Activated T-cell treated with anti-CD3 and anti-CD28 coated beads, Interleukin-2, amount 50 U/mL, for 24 hours (primary cell): Measurements from ENCODE around the gene SMURF1.

Experiments
- DNase-seq: peaks from one replicate; pipeline ENCODE4 v3.0.0-alpha.2; 2020
- H3K27ac Mint-ChIP-seq: 2 replicates; pipeline ENCODE4 v1.8.0; 2020; ENCODE audit warnings: mild to moderate bottlenecking, mixed read lengths
- H3K27me3 Mint-ChIP-seq: 2 replicates; pipeline ENCODE4 v1.8.0; 2020; ENCODE audit warnings: mixed read lengths
- H3K36me3 Mint-ChIP-seq: 2 replicates; pipeline ENCODE4 v1.8.0; 2020; ENCODE audit warnings: low read depth, mixed read lengths
- H3K4me1 Mint-ChIP-seq: 2 replicates; pipeline ENCODE4 v1.8.0; 2020; ENCODE audit warnings: low read depth, mixed read lengths
- H3K4me3 Mint-ChIP-seq: 2 replicates; pipeline ENCODE4 v1.8.0; 2020; ENCODE audit warnings: mild to moderate bottlenecking, moderate library complexity, mixed read lengths
- H3K9me3 Mint-ChIP-seq: 2 replicates; pipeline ENCODE4 v1.8.0; 2020; ENCODE audit warnings: mixed read lengths

Gene SMURF1

GRCh38 chr7:99032928-99033327, 111.0 kb downstream of the SMURF1 start:
- Mint-ChIP-seq H3K36me3 (peaks cover 98% of the 10 kb centered on the region), H3K4me3 (no peak overlapping the region), H3K27ac (no peak overlapping the region), H3K27me3 (no peaks in the 10 kb centered on the region), H3K4me1 (no peaks in the 10 kb centered on the region), H3K9me3 (no peaks in the 10 kb centered on the region)
- DNase-seq, result no peak

- DNase-seq, result no peak
- Mint-ChIP-seq H3K27ac (peak overlapping the region; percentile 72), H3K4me1 (peaks cover 2% of the 10 kb centered on the region), H3K36me3 (peaks cover 93% of the 10 kb centered on the region), H3K27me3 (no peaks in the 10 kb centered on the region), H3K4me3 (no peak overlapping the region), H3K9me3 (no peaks in the 10 kb centered on the region)
Measured at GRCh38 chr7:99031496-99031895, 112.4 kb downstream of the SMURF1 start.

- H3K27ac Mint-ChIP-seq, result peak overlapping the region; percentile 72
- no peaks in the 10 kb centered on the region for H3K27me3 Mint-ChIP-seq
- no peaks in the 10 kb centered on the region for H3K9me3 Mint-ChIP-seq
- no peak overlapping the region for H3K4me3 Mint-ChIP-seq
- DNase-seq, result no peak
- peaks cover 2% of the 10 kb centered on the region for H3K4me1 Mint-ChIP-seq
- peaks cover 89% of the 10 kb centered on the region for H3K36me3 Mint-ChIP-seq
Measured at GRCh38 chr7:99030951-99031350, 113.0 kb downstream of the SMURF1 start.

GRCh38 chr7:99030457-99030856, 113.5 kb downstream of the SMURF1 start:
- peaks cover 2% of the 10 kb centered on the region for H3K4me1 Mint-ChIP-seq
- H3K9me3 Mint-ChIP-seq, result no peaks in the 10 kb centered on the region
- H3K27me3 Mint-ChIP-seq, result no peaks in the 10 kb centered on the region
- H3K27ac Mint-ChIP-seq, result peak overlapping the region; percentile 61
- no peak for DNase-seq
- H3K4me3 Mint-ChIP-seq, result no peak overlapping the region
- H3K36me3 Mint-ChIP-seq, result peaks cover 89% of the 10 kb centered on the region

DNA sequence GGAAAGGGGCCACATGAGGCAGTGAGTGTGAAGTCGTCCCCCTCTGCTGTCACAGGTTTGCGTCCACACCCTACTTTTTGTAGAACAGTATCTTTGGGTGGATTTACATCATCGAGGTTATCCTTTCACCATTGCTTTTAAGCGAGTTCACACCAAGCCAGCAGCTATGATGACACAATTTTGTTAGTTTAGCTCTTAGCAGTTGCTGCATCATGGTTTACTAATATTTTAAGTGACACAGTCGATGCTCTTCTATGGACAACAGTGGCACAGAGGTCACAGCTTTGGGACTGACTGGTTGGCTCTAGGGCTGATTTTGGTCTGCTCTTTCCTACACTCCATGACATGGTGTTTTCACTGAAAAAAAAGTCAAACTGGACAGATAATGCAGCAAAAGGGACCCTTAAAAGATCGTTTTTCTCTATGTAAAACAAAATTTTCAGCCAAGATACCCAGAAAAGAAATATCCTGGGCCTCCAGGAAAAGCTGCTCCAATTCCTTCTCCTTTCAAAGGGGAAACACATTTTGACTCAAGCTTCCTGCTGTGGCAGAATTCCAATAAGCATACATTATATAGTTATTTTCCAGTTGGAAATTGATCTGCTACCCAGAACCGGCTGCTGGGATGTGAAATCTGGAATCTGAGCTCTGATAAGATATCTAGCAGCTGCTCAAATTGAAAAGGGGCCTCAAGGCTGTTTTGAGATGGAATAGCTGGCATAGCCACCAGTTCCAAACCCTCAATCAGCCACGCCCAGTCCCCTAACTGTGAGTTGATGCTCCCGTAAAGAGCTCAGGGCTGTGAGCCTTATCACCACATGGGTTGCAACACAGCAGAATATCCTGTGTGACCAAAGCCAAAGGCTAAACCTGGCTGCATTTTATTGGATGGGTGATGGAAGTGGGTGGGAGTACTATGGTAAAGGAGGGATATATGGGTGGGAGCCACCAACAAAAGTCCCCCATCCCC, 114.2 kb downstream of the SMURF1 start:
- DNase-seq, result no peak
- Mint-ChIP-seq H3K27me3 (no peaks in the 10 kb centered on the region), H3K4me1 (peaks cover 2% of the 10 kb centered on the region), H3K27ac (peak overlapping the region; percentile 77), H3K9me3 (no peaks in the 10 kb centered on the region), H3K36me3 (peaks cover 84% of the 10 kb centered on the region), H3K4me3 (no peak overlapping the region)

DNA sequence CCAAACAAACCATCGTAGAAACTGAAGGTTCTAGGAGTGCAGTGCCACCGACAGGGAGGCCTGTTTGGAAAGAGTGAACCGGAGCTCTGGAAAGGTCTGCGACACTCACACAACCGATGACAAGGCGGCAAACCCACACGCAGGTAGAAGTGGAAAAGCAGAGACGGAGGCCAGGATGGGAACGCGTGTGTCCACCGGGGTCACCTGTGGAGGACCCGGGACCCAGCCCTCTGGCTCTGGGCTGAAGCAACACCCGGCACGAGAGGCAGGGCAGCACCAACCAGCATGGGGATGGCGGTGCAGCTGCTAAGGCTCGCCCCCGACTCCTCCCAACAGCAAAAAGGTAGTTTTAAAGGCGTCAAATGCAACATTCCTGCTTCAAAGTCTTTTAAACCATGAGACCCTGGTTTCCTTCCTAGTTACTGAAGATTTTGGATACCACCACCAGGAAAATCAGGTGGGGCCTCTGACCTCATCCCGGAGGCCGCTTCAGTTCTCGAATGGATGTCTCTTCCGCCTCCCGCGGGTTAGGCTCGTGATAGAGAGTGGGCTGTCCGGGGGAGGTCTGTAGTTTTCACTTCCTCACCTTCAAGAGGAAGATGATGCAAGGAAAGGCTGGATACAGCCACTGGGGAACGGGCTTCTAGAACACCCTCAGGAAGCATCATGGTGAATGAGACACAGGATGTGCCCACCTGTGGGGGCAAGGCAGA, 115.5 kb downstream of the SMURF1 start:
- Mint-ChIP-seq H3K27me3 (no peaks in the 10 kb centered on the region), H3K9me3 (no peaks in the 10 kb centered on the region), H3K4me3 (no peak overlapping the region), H3K4me1 (peaks cover 2% of the 10 kb centered on the region), H3K36me3 (peaks cover 75% of the 10 kb centered on the region), H3K27ac (peak overlapping the region; percentile 77)
- DNase-seq, result no peak

- no peaks in the 10 kb centered on the region for H3K9me3 Mint-ChIP-seq
- no peak overlapping the region for H3K4me3 Mint-ChIP-seq
- peaks cover 2% of the 10 kb centered on the region for H3K4me1 Mint-ChIP-seq
- no peaks in the 10 kb centered on the region for H3K27me3 Mint-ChIP-seq
- H3K36me3 Mint-ChIP-seq, result peaks cover 75% of the 10 kb centered on the region
- no peak for DNase-seq
- peak overlapping the region; percentile 52 for H3K27ac Mint-ChIP-seq
Measured at GRCh38 chr7:99027841-99028240, 116.1 kb downstream of the SMURF1 start.

DNA sequence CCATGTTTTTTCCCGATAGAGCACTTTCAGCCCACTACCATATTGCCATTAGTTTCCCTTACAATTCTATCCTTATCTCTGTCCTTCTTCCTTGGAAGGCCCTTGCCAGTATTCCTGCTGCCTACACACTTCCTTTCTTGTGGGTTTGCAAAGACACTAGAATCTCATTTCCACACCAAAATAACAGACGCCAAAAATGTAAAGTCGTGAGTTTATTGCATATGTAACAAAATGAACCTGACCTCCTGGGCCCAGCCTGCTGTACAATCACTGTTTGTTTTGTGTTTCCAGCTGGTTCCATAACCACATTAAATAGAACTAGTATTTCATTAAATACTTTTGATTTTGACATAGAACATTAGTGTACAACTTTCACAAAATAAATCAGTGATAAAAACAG, 116.7 kb downstream of the SMURF1 start:
- Mint-ChIP-seq H3K4me1 (peaks cover 2% of the 10 kb centered on the region), H3K36me3 (peaks cover 71% of the 10 kb centered on the region), H3K4me3 (no peak overlapping the region), H3K9me3 (no peaks in the 10 kb centered on the region), H3K27ac (peak overlapping the region; percentile 35), H3K27me3 (no peaks in the 10 kb centered on the region)
- DNase-seq, result no peak

- Mint-ChIP-seq H3K4me3 (no peak overlapping the region), H3K27ac (peak overlapping the region; percentile 3), H3K27me3 (no peaks in the 10 kb centered on the region), H3K4me1 (peaks cover 5% of the 10 kb centered on the region), H3K36me3 (peaks cover 69% of the 10 kb centered on the region), H3K9me3 (no peaks in the 10 kb centered on the region)
- DNase-seq, result no peak
Measured at GRCh38 chr7:99024066-99024465, 119.8 kb downstream of the SMURF1 start.

DNA sequence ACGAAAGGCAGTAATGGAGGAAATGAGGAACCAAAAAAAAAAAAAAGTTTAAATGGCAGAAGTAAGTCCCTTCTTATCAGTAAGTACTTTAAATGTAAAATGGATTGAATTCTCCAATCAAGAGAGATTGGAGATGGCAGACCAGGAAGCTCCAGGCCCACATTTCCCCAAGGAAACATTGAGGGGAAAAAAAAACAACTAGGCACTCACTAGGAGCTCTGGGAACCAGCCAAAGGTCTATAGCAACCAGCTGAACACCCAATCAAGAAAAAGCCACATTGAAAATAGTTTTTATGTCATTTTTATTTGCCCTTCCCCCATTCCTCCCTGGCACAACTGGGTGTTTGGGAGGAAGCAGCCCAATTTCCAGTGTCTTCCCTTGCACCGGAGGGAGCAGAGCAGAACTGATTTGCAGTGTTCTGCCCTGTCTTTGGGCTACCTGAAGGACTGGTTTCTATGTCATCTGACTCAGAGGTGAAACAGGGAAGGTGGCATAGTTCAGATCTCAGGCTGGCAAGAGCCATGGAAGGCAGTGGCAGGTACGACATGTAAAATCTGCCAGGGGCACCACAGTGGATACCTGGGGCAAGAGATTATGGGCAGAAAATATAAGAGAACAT, 121.9 kb downstream of the SMURF1 start:
- no peak overlapping the region for H3K4me3 Mint-ChIP-seq
- peaks cover 63% of the 10 kb centered on the region for H3K36me3 Mint-ChIP-seq
- H3K27ac Mint-ChIP-seq, result peak overlapping the region; percentile 46
- no peaks in the 10 kb centered on the region for H3K9me3 Mint-ChIP-seq
- no peaks in the 10 kb centered on the region for H3K27me3 Mint-ChIP-seq
- peaks cover 6% of the 10 kb centered on the region for H3K4me1 Mint-ChIP-seq
- no peak for DNase-seq

GRCh38 chr7:99020413-99020715, 123.5 kb downstream of the SMURF1 start:
- DNase-seq, result no peak
- Mint-ChIP-seq H3K36me3 (peaks cover 72% of the 10 kb centered on the region), H3K4me1 (peaks cover 10% of the 10 kb centered on the region), H3K27ac (peak overlapping the region; percentile 10), H3K27me3 (no peaks in the 10 kb centered on the region), H3K4me3 (no peak overlapping the region), H3K9me3 (no peaks in the 10 kb centered on the region)

GRCh38 chr7:99019523-99020412, 124.1 kb downstream of the SMURF1 start:
- Mint-ChIP-seq H3K27ac (peak overlapping the region; percentile 10), H3K36me3 (peaks cover 78% of the 10 kb centered on the region), H3K4me1 (peaks cover 10% of the 10 kb centered on the region), H3K27me3 (no peaks in the 10 kb centered on the region), H3K4me3 (no peak overlapping the region), H3K9me3 (no peaks in the 10 kb centered on the region)
- no peak for DNase-seq

DNA sequence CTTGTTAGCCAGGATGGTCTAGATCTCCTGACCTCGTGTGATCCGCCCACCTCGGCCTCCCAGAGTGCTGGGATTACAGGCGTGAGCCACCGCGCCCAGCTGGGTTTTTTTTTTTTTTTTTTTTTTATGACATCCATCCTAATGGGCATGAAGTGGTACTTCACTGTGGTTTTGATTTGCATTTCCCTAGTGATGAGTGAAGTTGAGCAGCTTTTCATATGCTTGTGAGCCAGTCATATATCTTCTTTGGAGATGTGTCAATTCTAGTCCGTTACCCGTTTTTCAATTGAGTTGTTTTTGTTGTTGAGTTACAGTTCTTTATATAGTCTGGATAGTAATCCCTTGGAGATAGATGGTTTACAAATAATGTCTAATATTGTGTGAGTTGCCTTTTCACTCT, 127.7 kb downstream of the SMURF1 start:
- H3K4me3 Mint-ChIP-seq, result no peak overlapping the region
- peaks cover 92% of the 10 kb centered on the region for H3K36me3 Mint-ChIP-seq
- H3K27me3 Mint-ChIP-seq, result no peaks in the 10 kb centered on the region
- no peaks in the 10 kb centered on the region for H3K9me3 Mint-ChIP-seq
- no peak overlapping the region for H3K27ac Mint-ChIP-seq
- no peak for DNase-seq
- peaks cover 7% of the 10 kb centered on the region for H3K4me1 Mint-ChIP-seq
